ENCODE measurements around the gene HINFP.

Gene HINFP

GRCh38 chr11:119108146-119108856 lies 13.1 kb upstream of the HINFP start:
- no peak for DNase-seq (ENCODE audit: extremely low read depth, low read depth)
- TF ChIP-seq CTCF (IDR thresholded peaks at IDR 0.05; ENCODE audit: low read depth, low read length), result no peak

- no peak for TF ChIP-seq CTCF (IDR thresholded peaks at IDR 0.05; ENCODE audit: low read depth, low read length)
- DNase-seq (ENCODE audit: extremely low read depth, low read depth), result no peak
Measured at GRCh38 chr11:119108857-119109221, 12.5 kb upstream of the HINFP start.

GRCh38 chr11:119109843-119110242 lies 11.5 kb upstream of the HINFP start:
- DNase-seq (ENCODE audit: extremely low read depth, low read depth), result no peak
- no peak for TF ChIP-seq CTCF (IDR thresholded peaks at IDR 0.05; ENCODE audit: low read depth, low read length)

- TF ChIP-seq CTCF (IDR thresholded peaks at IDR 0.05; ENCODE audit: low read depth, low read length), result no peak
- DNase-seq (ENCODE audit: extremely low read depth, low read depth), result no peak
Measured at GRCh38 chr11:119110439-119110838, 10.9 kb upstream of the HINFP start.

GRCh38 chr11:119111361-119111925 lies 9.9 kb upstream of the HINFP start:
- DNase-seq (ENCODE audit: extremely low read depth, low read depth), result no peak
- no peak for TF ChIP-seq CTCF (IDR thresholded peaks at IDR 0.05; ENCODE audit: low read depth, low read length)

- no peak for TF ChIP-seq CTCF (IDR thresholded peaks at IDR 0.05; ENCODE audit: low read depth, low read length)
- no peak for DNase-seq (ENCODE audit: extremely low read depth, low read depth)
Measured at GRCh38 chr11:119112314-119113020, 8.9 kb upstream of the HINFP start.

- no peak for TF ChIP-seq CTCF (IDR thresholded peaks at IDR 0.05; ENCODE audit: low read depth, low read length)
- no peak for DNase-seq (ENCODE audit: extremely low read depth, low read depth)
Measured at GRCh38 chr11:119113716-119114115, 7.7 kb upstream of the HINFP start.
